Endodermal cell (in vitro differentiated cells): ENCODE results near the gene CBX8. TPM values are rescaled to one million over a fixed set of nuclear protein-coding genes. Genes with fewer than 3 reads are reported as not detected.

Experiments
- DNase-seq: peaks from one replicate; pipeline ENCODE4 v3.0.0-alpha.2; 2017
- H3K27ac ChIP-seq: 2 replicates; pipeline ENCODE4 v1.5.1; 2013; ENCODE audit warnings: mild to moderate bottlenecking, low read depth, low read length, moderate library complexity
- H3K27me3 ChIP-seq: 2 replicates; pipeline ENCODE4 v1.6.1; 2013; ENCODE audit warnings: mild to moderate bottlenecking, low read length, moderate library complexity; ENCODE audit not compliant: insufficient read depth, control insufficient read depth, poor library complexity, severe bottlenecking
- H3K36me3 ChIP-seq: 2 replicates; pipeline ENCODE4 v1.7.0; 2013; ENCODE audit warnings: mild to moderate bottlenecking, low read length, moderate library complexity; ENCODE audit not compliant: control insufficient read depth, insufficient read depth
- H3K4me1 ChIP-seq: one replicate; pipeline ENCODE4 v1.7.0; 2013; ENCODE audit warnings: low read length; ENCODE audit not compliant: control insufficient read depth, insufficient read depth
- H3K4me3 ChIP-seq: 2 replicates; pipeline ENCODE4 v1.5.1; 2013; ENCODE audit warnings: mild to moderate bottlenecking, low read length, moderate library complexity
- H3K9ac ChIP-seq: 2 replicates; pipeline ENCODE4 v1.6.1; 2013; ENCODE audit warnings: mild to moderate bottlenecking, low read length, moderate library complexity; ENCODE audit not compliant: poor library complexity, severe bottlenecking; ENCODE audit errors: extremely low read depth
- H3K9me3 ChIP-seq: 2 replicates; pipeline ENCODE4 v1.6.1; 2013; ENCODE audit warnings: mild to moderate bottlenecking, low read length, moderate library complexity; ENCODE audit not compliant: control insufficient read depth
- H3K27ac Mint-ChIP-seq: 2 replicates; pipeline ENCODE4 v1.8.0; 2020; ENCODE audit warnings: mixed read lengths
- H3K27me3 Mint-ChIP-seq: 2 replicates; pipeline ENCODE4 v1.8.0; 2021; ENCODE audit warnings: mild to moderate bottlenecking, mixed read lengths; ENCODE audit not compliant: insufficient read depth
- H3K36me3 Mint-ChIP-seq: 2 replicates; pipeline ENCODE4 v1.8.0; 2020; ENCODE audit warnings: low read depth, mixed read lengths
- H3K4me1 Mint-ChIP-seq: 2 replicates; pipeline ENCODE4 v1.8.0; 2020; ENCODE audit warnings: mixed read lengths
- H3K4me3 Mint-ChIP-seq: 2 replicates; pipeline ENCODE4 v1.8.0; 2020; ENCODE audit warnings: mild to moderate bottlenecking, moderate library complexity, mixed read lengths
- H3K9me3 Mint-ChIP-seq: 2 replicates; pipeline ENCODE4 v1.8.0; 2020; ENCODE audit warnings: mild to moderate bottlenecking, mixed read lengths
- WGBS, 2 experiments: methylation state at CpG; one replicate each; pipeline versions ENCODE4 v1.1.5 to v1.1.7; 2013; ENCODE audit warnings: missing lambda C conversion rate in 2 of 2, mixed read lengths in 1 of 2; ENCODE audit not compliant: insufficient coverage in 1 of 2, insufficient read length in 1 of 2; 5-methylcytosine and 5-hydroxymethylcytosine counted together
- total RNA-seq, 2 donors: library from RNA; stranded (reverse); fragmentation: NEBNext Ultra II Directional in 1 of 2; extraction: Animal tissue kit (Norgen Biotek cat#: 25700) in 1 of 2; gene quantifications; 2 replicates in 1 of 2; 3 replicates in 1 of 2; pipeline ENCODE4 v1.2.1, GENCODE V29; 2021
- TF ChIP-seq, protein P1 (sequence below): fragments of 200-600 bp; sonication (generic); conservative IDR thresholded peaks from 2 replicates; pipeline ENCODE4 v1.5.0; 2021; ENCODE audit warnings: antibody characterized with exemption, mild to moderate bottlenecking

The CBX8 gene
- total RNA-seq, 2 donors from 2014 or later = 5.4 to 5.6 TPM

DNA sequence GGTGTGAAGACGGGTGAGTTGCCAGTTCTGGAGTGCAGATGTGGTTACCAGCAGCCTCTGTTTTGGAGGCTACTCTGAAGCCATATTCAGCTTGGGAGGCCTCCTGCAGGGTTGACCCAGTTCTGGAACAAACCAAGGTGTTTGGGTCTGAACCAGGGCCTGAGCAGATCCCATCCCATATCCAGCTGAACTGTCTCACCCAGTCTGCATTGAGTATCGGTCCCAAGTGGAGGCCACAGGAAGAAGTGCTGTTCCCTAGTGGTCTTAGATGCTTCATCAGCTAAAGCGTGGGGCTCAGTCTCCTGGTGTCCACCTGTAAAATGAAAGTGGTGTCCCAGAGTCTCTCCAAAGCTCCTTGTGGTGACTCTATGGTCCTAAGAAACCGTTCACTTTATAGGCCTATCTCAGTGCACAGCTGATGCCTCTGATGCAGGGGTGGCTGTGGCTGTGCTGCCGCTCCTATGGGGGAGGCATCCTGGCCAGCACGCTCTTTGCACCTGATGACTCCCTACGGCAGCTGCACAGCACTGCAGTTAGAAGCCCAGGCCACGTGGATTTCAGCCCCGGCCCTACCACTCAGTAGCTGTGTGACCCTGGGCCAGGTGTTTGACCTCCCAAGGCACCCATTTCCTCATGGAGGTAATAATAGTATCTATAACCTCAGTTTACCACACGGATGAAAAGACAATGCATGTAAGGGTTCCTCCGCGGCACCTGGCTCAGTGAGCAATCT is 21.3 kb upstream of the CBX8 start:
- H3K36me3 Mint-ChIP-seq = no peaks in the 10 kb centered on the region
- Histone ChIP-seq H3K9ac (no peak overlapping the region), H3K36me3 (no peaks in the 10 kb centered on the region), H3K4me1 (peaks cover 3% of the 10 kb centered on the region), H3K4me3 (no peak overlapping the region), H3K9me3 (no peaks in the 10 kb centered on the region), H3K27me3 (peaks cover 93% of the 10 kb centered on the region), H3K27ac (no peak overlapping the region)
- peaks cover 7% of the 10 kb centered on the region for H3K4me1 Mint-ChIP-seq
- H3K9me3 Mint-ChIP-seq = peaks cover 5% of the 10 kb centered on the region
- no peak overlapping the region for H3K27ac Mint-ChIP-seq
- peaks cover 93% of the 10 kb centered on the region for H3K27me3 Mint-ChIP-seq
- DNase-seq = no peak
- no peak overlapping the region for H3K4me3 Mint-ChIP-seq
- TF ChIP-seq, protein P1, sequence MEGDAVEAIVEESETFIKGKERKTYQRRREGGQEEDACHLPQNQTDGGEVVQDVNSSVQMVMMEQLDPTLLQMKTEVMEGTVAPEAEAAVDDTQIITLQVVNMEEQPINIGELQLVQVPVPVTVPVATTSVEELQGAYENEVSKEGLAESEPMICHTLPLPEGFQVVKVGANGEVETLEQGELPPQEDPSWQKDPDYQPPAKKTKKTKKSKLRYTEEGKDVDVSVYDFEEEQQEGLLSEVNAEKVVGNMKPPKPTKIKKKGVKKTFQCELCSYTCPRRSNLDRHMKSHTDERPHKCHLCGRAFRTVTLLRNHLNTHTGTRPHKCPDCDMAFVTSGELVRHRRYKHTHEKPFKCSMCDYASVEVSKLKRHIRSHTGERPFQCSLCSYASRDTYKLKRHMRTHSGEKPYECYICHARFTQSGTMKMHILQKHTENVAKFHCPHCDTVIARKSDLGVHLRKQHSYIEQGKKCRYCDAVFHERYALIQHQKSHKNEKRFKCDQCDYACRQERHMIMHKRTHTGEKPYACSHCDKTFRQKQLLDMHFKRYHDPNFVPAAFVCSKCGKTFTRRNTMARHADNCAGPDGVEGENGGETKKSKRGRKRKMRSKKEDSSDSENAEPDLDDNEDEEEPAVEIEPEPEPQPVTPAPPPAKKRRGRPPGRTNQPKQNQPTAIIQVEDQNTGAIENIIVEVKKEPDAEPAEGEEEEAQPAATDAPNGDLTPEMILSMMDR = no peak
- WGBS, 2 experiments = 84 to 90% methylated on average over 9 to 12 of the region's 12 CpGs

DNA sequence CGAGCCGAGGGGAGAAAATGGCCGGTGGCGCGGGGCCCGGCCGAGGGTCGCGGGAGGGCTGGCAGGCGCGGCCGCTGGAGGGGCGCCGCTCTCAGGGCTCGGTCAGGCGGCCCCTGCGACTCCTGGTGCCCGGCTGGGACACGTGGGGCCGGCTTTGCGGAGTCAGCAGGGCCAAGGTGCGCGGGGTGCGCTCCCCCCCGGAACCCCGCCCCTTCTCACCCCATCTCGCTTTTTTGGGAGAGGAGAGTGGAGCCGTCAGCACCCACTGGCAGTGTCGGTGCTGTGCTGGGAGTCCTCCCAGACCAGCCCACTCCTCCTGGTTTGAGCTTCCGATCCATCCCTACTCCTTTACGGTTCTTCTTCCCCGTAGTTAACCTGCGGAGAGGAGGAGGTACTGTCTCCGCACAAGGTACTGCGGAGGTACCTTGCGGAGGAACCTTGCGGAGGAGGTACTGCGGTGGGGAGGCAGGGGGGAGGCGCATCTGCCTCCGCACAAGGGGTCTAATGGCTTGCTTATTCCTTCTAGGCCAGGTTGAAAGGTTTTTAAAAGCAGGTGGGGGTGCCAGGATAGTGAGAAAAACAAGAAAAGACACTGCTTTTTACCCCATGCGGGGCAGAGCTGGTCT is 19.1 kb upstream of the CBX8 start:
- H3K9me3 ChIP-seq = no peaks in the 10 kb centered on the region
- H3K9me3 Mint-ChIP-seq = peaks cover 5% of the 10 kb centered on the region
- H3K27me3 Mint-ChIP-seq = peaks cover 92% of the 10 kb centered on the region
- H3K27ac Mint-ChIP-seq = no peak overlapping the region
- H3K4me1 Mint-ChIP-seq = peaks cover 14% of the 10 kb centered on the region
- peak; percentile 70 for DNase-seq
- H3K36me3 ChIP-seq = no peaks in the 10 kb centered on the region
- H3K4me1 ChIP-seq = peaks cover 3% of the 10 kb centered on the region
- H3K9ac ChIP-seq = no peak overlapping the region
- H3K27me3 ChIP-seq = peaks cover 94% of the 10 kb centered on the region
- TF ChIP-seq, protein P1 = no peak
- peak overlapping the region; percentile 36 for H3K4me3 Mint-ChIP-seq
- no peak overlapping the region for H3K27ac ChIP-seq
- WGBS, 2 experiments = 12 to 17% methylated on average over 25 to 41 of the region's 41 CpGs
- no peaks in the 10 kb centered on the region for H3K36me3 Mint-ChIP-seq
- no peak overlapping the region for H3K4me3 ChIP-seq

DNA sequence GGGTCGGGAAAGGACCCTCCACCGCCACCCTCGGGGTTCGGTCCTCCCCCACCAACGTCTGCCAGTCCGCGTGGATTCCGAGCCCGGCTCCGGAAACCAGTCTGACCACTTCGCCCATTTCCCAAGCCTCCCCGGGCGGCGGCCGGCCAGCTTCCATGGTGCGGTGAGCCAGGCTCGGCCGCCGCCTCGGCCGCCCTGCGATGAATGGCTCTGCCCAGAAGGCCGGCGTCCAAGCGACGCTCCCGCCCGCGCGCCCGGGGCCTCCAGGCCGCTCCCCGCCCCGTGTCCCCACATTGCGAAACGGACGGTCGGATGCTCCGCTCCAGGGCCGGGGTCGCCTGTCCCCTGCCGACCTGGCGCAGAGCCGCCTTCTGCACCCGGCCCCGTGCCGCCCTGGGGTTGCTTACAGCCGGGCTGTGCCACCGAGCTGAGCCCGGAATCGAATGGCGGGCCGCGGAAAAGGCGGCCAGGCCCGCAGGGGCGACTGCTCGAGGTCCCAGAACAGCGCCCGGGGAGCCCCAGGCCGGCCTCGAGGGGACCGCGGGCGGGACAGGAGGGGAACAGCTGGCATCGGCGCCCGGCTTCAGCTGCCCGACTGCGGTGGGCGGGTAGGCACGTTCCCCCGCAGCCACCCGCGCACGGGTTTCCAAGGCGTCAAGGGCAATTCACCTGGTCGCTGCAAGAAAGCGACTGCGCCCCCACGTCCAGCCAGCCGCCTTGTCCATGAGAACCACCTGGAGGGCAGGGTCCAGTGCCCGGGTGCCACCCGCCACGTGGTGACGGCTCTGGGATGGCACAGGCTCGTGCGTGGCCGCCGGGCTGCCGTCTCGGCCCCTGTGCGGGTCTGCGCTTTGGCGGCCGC is 18.3 kb upstream of the CBX8 start:
- Mint-ChIP-seq H3K4me3 (peak overlapping the region; percentile 40), H3K27me3 (peaks cover 92% of the 10 kb centered on the region)
- 3 to 4% methylated on average over 42 to 96 of the region's 96 CpGs for WGBS, 2 experiments

More for the DNA sequence above, 18.3 kb upstream of the CBX8 start:
- DNase-seq = peak; percentile 81
- TF ChIP-seq, protein P1 = no peak
- Mint-ChIP-seq H3K9me3 (peaks cover 5% of the 10 kb centered on the region), H3K27ac (no peak overlapping the region), H3K36me3 (no peaks in the 10 kb centered on the region), H3K4me1 (peaks cover 14% of the 10 kb centered on the region)
- H3K4me3 ChIP-seq = no peak overlapping the region
- H3K9ac ChIP-seq = no peak overlapping the region
- no peaks in the 10 kb centered on the region for H3K9me3 ChIP-seq
- no peaks in the 10 kb centered on the region for H3K36me3 ChIP-seq
- H3K4me1 ChIP-seq = peaks cover 3% of the 10 kb centered on the region
- peaks cover 94% of the 10 kb centered on the region for H3K27me3 ChIP-seq
- no peak overlapping the region for H3K27ac ChIP-seq
